H9 (cell line): Measurements from ENCODE around the gene LYVE1. TPM values are rescaled to one million over a fixed set of nuclear protein-coding genes. Genes with fewer than 3 reads are reported as not detected.

ENCODE experiments used
- DNase-seq: peaks from one replicate; pipeline ENCODE4 v3.0.0-alpha.2; 2017
- H2AFZ ChIP-seq: one replicate; pipeline ENCODE4 v1.6.1; 2013; ENCODE audit warnings: mild to moderate bottlenecking, low read length, control low read depth, moderate library complexity
- H2AK5ac ChIP-seq: 2 replicates; pipeline ENCODE4 v1.6.1; 2013; ENCODE audit warnings: low read length, control low read depth, mixed read lengths; ENCODE audit not compliant: insufficient read length
- H2BK120ac ChIP-seq: one replicate; pipeline ENCODE4 v1.6.1; 2013; ENCODE audit warnings: low read depth, mild to moderate bottlenecking, low read length, control low read depth, inconsistent platforms; ENCODE audit not compliant: poor library complexity, severe bottlenecking
- H2BK12ac ChIP-seq: 2 replicates; pipeline ENCODE4 v1.6.1; 2013; ENCODE audit warnings: low read length, control low read depth, mixed read lengths, low read depth; ENCODE audit not compliant: insufficient read length
- H2BK15ac ChIP-seq: 2 replicates; pipeline ENCODE4 v1.6.1; 2013; ENCODE audit warnings: low read depth, low read length, control low read depth
- H2BK20ac ChIP-seq: one replicate; pipeline ENCODE4 v1.6.1; 2013; ENCODE audit warnings: low read depth, mild to moderate bottlenecking, low read length, control low read depth, inconsistent platforms; ENCODE audit not compliant: poor library complexity, severe bottlenecking
- H2BK5ac ChIP-seq: 2 replicates; pipeline ENCODE4 v1.6.1; 2013; ENCODE audit warnings: low read length, control low read depth, mixed read lengths; ENCODE audit not compliant: insufficient read length
- H3K14ac ChIP-seq: 2 replicates; pipeline ENCODE4 v1.6.1; 2013; ENCODE audit warnings: low read length, control low read depth; ENCODE audit not compliant: insufficient read depth
- H3K18ac ChIP-seq: 2 replicates; pipeline ENCODE4 v1.6.1; 2013; ENCODE audit warnings: low read depth, mild to moderate bottlenecking, mixed read lengths, low read length, control low read depth; ENCODE audit not compliant: insufficient read length
- H3K23ac ChIP-seq: 2 replicates; pipeline ENCODE4 v1.6.1; 2013; ENCODE audit warnings: low read length, control low read depth, mixed read lengths, low read depth; ENCODE audit not compliant: insufficient read length
- H3K23me2 ChIP-seq: 2 replicates; pipeline ENCODE4 v1.6.1; 2013; ENCODE audit warnings: low read depth, mild to moderate bottlenecking, mixed read lengths, low read length, control low read depth; ENCODE audit not compliant: insufficient read length, poor library complexity, severe bottlenecking
- H3K27ac ChIP-seq: 2 replicates; pipeline ENCODE4 v1.5.1; 2013; ENCODE audit warnings: low read length, control low read depth, mixed read lengths, low read depth; ENCODE audit not compliant: insufficient read length
- H3K27me3 ChIP-seq: 2 replicates; pipeline ENCODE4 v1.6.1; 2013; ENCODE audit warnings: low read length, control low read depth, inconsistent platforms; ENCODE audit not compliant: insufficient read depth
- H3K4ac ChIP-seq: 2 replicates; pipeline ENCODE4 v1.6.1; 2013; ENCODE audit warnings: low read depth, mild to moderate bottlenecking, control low read depth, inconsistent platforms, low read length, moderate library complexity
- H3K4me1 ChIP-seq: 2 replicates; pipeline ENCODE4 v1.6.1; 2013; ENCODE audit warnings: low read length, control low read depth, inconsistent platforms; ENCODE audit not compliant: insufficient read depth
- H3K4me2 ChIP-seq: 2 replicates; pipeline ENCODE4 v1.6.1; 2013; ENCODE audit warnings: low read length, control low read depth, mixed read lengths; ENCODE audit not compliant: insufficient read length, insufficient read depth
- H3K56ac ChIP-seq: 2 replicates; pipeline ENCODE4 v1.6.1; 2013; ENCODE audit warnings: low read depth, mild to moderate bottlenecking, mixed read lengths, low read length, control low read depth; ENCODE audit not compliant: insufficient read length
- H3K79me1 ChIP-seq: 2 replicates; pipeline ENCODE4 v1.6.1; 2013; ENCODE audit warnings: low read depth, mild to moderate bottlenecking, moderate library complexity, low read length, control low read depth, inconsistent platforms; ENCODE audit not compliant: insufficient read depth, poor library complexity, severe bottlenecking
- H3K79me2 ChIP-seq: 2 replicates; pipeline ENCODE4 v1.6.1; 2013; ENCODE audit warnings: low read length, control low read depth, inconsistent platforms; ENCODE audit not compliant: insufficient read depth
- H3K9ac ChIP-seq: 2 replicates; pipeline ENCODE4 v1.6.1; 2013; ENCODE audit warnings: low read length, control low read depth, mixed read lengths; ENCODE audit not compliant: insufficient read length; ENCODE audit errors: extremely low read depth
- H3K9me3 ChIP-seq: one replicate; pipeline ENCODE4 v1.6.1; 2013; ENCODE audit warnings: low read depth, low read length, inconsistent platforms; ENCODE audit not compliant: control insufficient read depth
- H3T11ph ChIP-seq: one replicate; pipeline ENCODE4 v1.6.1; 2013; ENCODE audit warnings: mild to moderate bottlenecking, low read length, control low read depth, inconsistent platforms
- H4K20me1 ChIP-seq: one replicate; pipeline ENCODE4 v1.6.1; 2013; ENCODE audit not compliant: control insufficient read depth, insufficient read length, insufficient read depth
- H4K5ac ChIP-seq: 2 replicates; pipeline ENCODE4 v1.6.1; 2013; ENCODE audit warnings: low read depth, mild to moderate bottlenecking, mixed read lengths, low read length, control low read depth; ENCODE audit not compliant: insufficient read length
- H4K8ac ChIP-seq: replicated peaks from 2 replicates; pipeline ENCODE4 v1.6.1; 2013; ENCODE audit warnings: low read length, control low read depth, mixed read lengths, low read depth; ENCODE audit not compliant: insufficient read length
- H4K91ac ChIP-seq: 2 replicates; pipeline ENCODE4 v1.6.1; 2013; ENCODE audit warnings: low read depth, mild to moderate bottlenecking, moderate library complexity, mixed read lengths, low read length, control low read depth; ENCODE audit not compliant: insufficient read length
- H3K27ac Mint-ChIP-seq, 3 experiments: 2 replicates in 2 of 3; 3 replicates in 1 of 3; pipeline ENCODE4 v1.8.0; 2020 to 2021; ENCODE audit warnings: mixed read lengths in 3 of 3, mild to moderate bottlenecking in 1 of 3, moderate library complexity in 1 of 3
- H3K27me3 Mint-ChIP-seq: 2 replicates; pipeline ENCODE4 v1.8.0; 2021; ENCODE audit warnings: low read depth, mild to moderate bottlenecking, moderate library complexity, mixed read lengths
- H3K36me3 Mint-ChIP-seq, 3 experiments: 2 replicates in 2 of 3; 3 replicates in 1 of 3; pipeline ENCODE4 v1.8.0; 2020 to 2021; ENCODE audit warnings: low read depth in 3 of 3, mixed read lengths in 3 of 3; ENCODE audit not compliant: insufficient read depth in 1 of 3
- H3K4me1 Mint-ChIP-seq, 2 experiments: 2 replicates each; pipeline ENCODE4 v1.8.0; 2020; ENCODE audit warnings: mixed read lengths in 2 of 2
- H3K4me3 Mint-ChIP-seq, 2 experiments: 2 replicates in 1 of 2; 3 replicates in 1 of 2; pipeline ENCODE4 v1.8.0; 2020 to 2021; ENCODE audit warnings: mild to moderate bottlenecking in 2 of 2, mixed read lengths in 2 of 2, moderate library complexity in 1 of 2
- H3K9me3 Mint-ChIP-seq, 2 experiments: 2 replicates in 1 of 2; 3 replicates in 1 of 2; pipeline ENCODE4 v1.8.0; 2020; ENCODE audit warnings: mild to moderate bottlenecking in 2 of 2, mixed read lengths in 2 of 2, moderate library complexity in 1 of 2
- WGBS: extraction: QIAGEN DNeasy Blood & Tissue Kit; methylation state at CpG from one replicate; pipeline ENCODE4 v1.1.7; 2013; ENCODE audit warnings: missing lambda C conversion rate, low lambda C conversion rate, mixed read lengths; ENCODE audit not compliant: insufficient read length; ENCODE audit errors: extremely low coverage; 5-methylcytosine and 5-hydroxymethylcytosine counted together
- total RNA-seq: library from RNA; stranded (reverse); gene quantifications from 2 replicates; pipeline ENCODE4 v1.2.1, GENCODE V29; 2021
- TF ChIP-seq, protein P1 (sequence below): fragments of 200-600 bp; sonication (generic); conservative IDR thresholded peaks from 3 replicates; pipeline ENCODE4 v1.8.0; 2021; ENCODE audit warnings: antibody characterized with exemption, mild to moderate bottlenecking

LYVE1 gene
- total RNA-seq, 1 experiment from 2014 or later = not detected

DNA sequence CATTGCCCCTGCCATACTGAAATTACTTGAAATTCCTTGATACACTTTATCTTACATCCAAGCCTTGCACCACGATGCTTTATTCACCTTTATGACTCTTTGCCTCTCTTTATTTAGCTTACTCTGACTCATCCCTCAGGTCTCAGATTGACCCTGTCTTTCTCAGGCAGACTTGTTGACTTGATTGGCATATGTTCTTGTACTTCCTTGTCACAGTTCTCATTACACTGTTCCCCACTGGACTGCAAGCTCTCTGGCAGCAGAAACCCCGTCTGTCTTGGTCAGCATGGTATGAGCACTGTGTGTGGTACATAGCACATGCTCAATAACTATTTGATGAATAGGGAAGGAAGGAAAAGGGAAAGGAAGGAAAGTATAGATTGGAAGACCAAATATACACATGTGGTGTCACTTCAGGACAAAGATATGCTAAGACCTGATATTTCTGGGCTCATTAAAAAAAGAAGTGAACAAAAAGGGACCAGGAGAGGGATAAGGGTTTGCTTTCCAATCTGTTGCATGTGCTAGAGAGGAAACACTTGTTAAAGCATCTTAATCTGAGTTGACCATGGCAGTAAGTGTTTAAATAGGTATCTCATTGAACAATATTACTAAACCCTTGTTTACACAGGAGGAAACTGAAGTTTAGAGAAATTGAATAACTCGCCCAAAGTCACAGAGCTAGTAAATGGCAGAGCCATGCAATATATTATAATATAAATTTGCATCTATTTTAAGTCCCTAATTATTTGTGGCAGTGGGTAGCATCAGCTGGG, 7.2 kb downstream of the LYVE1 start:
- Histone ChIP-seq H3K23me2 (no peaks in the 10 kb centered on the region), H3K14ac (no peak overlapping the region), H2AFZ (no peak overlapping the region), H3K4ac (no peak overlapping the region), H4K8ac (no peak overlapping the region), H4K20me1 (no peaks in the 10 kb centered on the region), H3K23ac (no peak overlapping the region), H2BK5ac (no peak overlapping the region), H4K5ac (no peak overlapping the region), H3K9ac (no peak overlapping the region), H3K79me1 (no peaks in the 10 kb centered on the region), H2AK5ac (no peak overlapping the region), H3K27me3 (no peaks in the 10 kb centered on the region), H3K79me2 (no peaks in the 10 kb centered on the region), H3K4me1 (no peaks in the 10 kb centered on the region), H3K27ac (no peak overlapping the region), H2BK20ac (no peak overlapping the region), H2BK15ac (no peak overlapping the region), H2BK12ac (no peak overlapping the region), H3T11ph (no peak overlapping the region), H3K4me2 (no peak overlapping the region), H2BK120ac (no peak overlapping the region), H3K18ac (no peak overlapping the region), H4K91ac (no peak overlapping the region), H3K9me3 (no peaks in the 10 kb centered on the region), H3K56ac (no peak overlapping the region)
- no peak overlapping the region for H3K4me3 Mint-ChIP-seq
- H3K27ac Mint-ChIP-seq = no peak overlapping the region; a peak in 1 of 7 replicates
- H3K4me1 Mint-ChIP-seq = no peaks in the 10 kb centered on the region
- H3K9me3 Mint-ChIP-seq = no peaks in the 10 kb centered on the region
- H3K36me3 Mint-ChIP-seq = no peaks in the 10 kb centered on the region
- H3K27me3 Mint-ChIP-seq = no peaks in the 10 kb centered on the region
- no peak for DNase-seq
- WGBS = no CpG with 5 or more reads among the region's 3 CpGs
- TF ChIP-seq, protein P1, sequence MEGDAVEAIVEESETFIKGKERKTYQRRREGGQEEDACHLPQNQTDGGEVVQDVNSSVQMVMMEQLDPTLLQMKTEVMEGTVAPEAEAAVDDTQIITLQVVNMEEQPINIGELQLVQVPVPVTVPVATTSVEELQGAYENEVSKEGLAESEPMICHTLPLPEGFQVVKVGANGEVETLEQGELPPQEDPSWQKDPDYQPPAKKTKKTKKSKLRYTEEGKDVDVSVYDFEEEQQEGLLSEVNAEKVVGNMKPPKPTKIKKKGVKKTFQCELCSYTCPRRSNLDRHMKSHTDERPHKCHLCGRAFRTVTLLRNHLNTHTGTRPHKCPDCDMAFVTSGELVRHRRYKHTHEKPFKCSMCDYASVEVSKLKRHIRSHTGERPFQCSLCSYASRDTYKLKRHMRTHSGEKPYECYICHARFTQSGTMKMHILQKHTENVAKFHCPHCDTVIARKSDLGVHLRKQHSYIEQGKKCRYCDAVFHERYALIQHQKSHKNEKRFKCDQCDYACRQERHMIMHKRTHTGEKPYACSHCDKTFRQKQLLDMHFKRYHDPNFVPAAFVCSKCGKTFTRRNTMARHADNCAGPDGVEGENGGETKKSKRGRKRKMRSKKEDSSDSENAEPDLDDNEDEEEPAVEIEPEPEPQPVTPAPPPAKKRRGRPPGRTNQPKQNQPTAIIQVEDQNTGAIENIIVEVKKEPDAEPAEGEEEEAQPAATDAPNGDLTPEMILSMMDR = no peak
